GM18907 (cell line): ENCODE measurements around the gene KCNH6.

ENCODE experiments used
- ATAC-seq: cut with Tn5 transposase; IDR thresholded peaks from one replicate; pipeline ENCODE4 v1.9.1; 2021; ENCODE audit warnings: mild to moderate bottlenecking, moderate library complexity; ENCODE audit not compliant: unreplicated experiment

The KCNH6 gene

GRCh38 chr17:63486317-63487013 lies 36.7 kb upstream of the KCNH6 start:
- ATAC-seq, result no peak

DNA sequence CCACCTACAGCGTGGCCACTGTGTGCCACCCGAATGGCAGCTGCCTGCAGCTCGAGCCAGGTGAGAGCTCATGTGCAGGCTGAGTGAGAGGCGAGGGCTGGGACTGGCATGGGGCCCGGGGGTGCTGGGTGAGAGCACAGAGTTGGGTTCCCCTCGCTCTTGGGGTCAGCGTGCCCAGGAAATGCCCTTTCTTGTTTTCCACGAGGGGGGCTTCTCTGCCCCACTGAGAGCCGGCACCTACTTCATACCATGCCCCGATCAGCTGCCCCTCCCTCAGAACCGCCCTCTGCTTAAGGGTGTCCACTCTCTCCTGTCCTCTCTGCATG lies 36.2 kb upstream of the KCNH6 start:
- ATAC-seq, result no peak

DNA sequence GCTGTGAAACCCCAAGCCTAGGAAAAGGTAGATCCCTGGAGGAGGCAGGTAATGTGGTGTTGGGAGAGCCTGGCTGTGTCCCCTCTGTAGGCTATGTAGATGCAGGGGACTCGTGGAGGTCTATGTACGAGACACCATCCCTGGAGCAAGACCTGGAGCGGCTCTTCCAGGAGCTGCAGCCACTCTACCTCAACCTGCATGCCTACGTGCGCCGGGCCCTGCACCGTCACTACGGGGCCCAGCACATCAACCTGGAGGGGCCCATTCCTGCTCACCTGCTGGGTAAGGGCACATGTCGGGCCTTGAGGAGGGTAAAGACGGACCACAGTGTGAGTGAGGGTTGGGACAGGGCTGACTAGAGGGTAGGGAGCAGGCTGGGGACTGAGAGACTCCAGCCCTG lies 34.3 kb upstream of the KCNH6 start:
- ATAC-seq, result no peak

DNA sequence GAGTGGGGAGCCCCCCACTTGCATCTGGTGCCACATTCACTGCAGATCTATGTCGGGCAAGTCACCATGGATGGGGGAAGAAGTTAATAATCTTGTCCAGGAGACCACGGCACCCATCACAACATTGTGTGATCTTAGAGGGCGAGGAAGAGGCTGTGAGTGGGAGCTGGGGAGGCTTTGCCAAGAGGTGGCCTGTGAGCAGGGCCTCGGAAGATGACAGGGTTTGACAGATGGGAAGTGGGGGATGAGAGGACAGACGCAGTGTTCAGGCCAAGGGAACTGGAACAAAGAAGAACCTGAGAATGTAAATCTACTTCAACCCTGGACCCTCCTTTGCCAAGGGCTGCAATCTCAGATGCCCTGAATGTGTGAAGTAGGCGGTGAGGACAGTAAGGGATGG lies 33.9 kb upstream of the KCNH6 start:
- no peak for ATAC-seq

DNA sequence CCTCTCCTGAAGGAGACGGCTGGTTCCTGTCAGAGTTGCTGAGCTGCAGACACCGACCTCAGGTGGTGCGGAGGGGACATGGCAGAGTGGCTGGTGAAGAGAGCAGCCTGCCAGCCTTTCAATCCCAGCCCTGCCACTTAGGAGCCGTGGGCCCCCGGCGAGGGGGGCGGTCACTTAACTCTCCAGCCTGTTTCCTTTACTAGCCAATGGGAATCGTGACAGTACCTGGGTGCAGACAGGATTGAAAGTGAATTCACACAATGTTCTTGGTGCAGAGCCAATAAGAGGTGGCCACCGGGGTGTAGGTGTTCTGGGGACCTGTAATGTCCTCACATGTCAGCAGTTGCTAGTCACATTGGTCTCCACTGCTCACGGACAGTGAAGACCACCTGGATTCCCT lies 32.8 kb upstream of the KCNH6 start:
- no peak for ATAC-seq

- no peak for ATAC-seq
These were observed 32.2 kb upstream of the KCNH6 start for GRCh38 chr17:63490858-63491400.

DNA sequence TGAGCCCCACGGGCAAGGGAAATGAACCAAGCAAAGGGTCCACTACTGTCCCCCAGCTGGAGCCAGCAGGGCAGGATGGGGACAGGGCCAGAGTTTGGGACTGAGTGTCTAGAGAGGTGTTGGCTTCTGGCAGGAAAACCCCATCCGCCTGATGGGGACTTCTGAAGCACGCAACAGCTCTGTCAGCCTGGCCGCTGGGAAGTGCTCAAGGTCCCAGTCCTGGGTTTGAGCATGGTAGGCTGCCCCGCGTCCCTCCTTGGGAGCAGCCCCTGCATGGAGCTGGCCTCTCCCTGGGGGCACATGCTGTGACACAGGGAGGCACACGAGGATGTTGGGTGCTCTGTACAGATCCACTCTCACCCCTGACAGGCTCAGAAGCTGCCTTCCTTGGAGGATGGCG lies 31.7 kb upstream of the KCNH6 start:
- no peak for ATAC-seq

DNA sequence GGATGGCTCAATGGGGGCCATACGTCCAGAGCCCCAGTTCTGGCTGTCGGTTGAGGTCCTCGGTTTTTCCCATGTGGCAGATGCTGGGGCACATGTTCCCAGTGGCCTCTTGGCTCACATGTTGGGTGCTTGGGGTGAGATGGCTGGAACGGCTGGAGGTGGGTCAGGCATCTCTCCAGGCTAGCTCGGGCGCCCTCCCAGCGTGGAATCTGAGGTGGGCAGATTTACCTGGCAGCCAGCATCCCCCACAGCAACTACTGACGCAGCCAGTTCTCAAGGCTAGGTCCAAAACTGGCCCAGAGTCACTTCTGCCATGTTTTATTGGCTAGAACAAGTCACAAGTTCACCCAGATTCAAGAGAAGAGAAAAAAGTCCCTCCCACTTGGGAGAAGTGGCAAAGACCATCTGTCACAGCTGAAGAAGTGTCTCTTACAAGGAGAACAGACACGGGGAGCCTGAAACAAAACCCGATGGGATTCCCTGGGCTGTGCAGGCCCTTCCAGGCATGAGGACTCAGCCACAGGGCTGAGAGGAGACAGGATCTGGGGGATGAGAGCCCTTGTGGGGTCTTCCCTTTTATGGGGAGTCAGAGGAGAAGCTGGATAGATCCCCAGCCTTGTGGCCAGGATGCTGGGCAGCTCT lies 31.1 kb upstream of the KCNH6 start:
- no peak for ATAC-seq

- ATAC-seq, result no peak
These were observed 30.2 kb upstream of the KCNH6 start for GRCh38 chr17:63492940-63493339.

DNA sequence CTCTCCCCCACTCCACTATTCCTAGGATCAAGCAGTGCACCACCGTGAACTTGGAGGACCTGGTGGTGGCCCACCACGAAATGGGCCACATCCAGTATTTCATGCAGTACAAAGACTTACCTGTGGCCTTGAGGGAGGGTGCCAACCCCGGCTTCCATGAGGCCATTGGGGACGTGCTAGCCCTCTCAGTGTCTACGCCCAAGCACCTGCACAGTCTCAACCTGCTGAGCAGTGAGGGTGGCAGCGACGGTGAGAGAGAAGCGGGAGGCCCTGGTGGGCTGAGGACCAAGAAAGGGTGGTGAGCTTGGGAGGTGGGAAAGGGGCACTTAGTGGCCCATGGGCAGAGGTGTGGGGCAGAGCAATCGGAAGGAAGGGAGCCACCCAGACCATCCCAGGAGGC lies 29.7 kb upstream of the KCNH6 start:
- ATAC-seq, result no peak

- ATAC-seq, result no peak
These were observed 28.7 kb upstream of the KCNH6 start for GRCh38 chr17:63494300-63494928.

DNA sequence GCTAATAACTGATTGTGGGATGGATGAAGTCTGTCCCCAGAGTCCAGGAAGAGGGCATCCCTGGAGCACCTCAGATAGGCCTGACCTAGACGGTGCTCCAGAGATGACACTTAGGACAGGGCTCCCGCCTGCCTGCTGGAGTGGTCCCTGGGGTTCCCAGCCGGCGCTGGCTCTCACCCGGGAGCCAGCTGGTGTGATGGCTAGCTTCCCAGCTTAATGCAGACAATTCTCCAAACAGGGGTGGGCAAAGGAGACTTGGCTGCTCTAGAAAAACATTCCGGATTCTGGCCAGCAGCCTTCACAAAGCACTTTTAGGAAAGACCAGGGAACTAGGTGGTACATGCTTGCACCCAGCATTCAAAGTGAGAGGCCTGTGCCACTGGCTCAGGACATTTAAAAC lies 27.7 kb upstream of the KCNH6 start:
- ATAC-seq, result no peak

DNA sequence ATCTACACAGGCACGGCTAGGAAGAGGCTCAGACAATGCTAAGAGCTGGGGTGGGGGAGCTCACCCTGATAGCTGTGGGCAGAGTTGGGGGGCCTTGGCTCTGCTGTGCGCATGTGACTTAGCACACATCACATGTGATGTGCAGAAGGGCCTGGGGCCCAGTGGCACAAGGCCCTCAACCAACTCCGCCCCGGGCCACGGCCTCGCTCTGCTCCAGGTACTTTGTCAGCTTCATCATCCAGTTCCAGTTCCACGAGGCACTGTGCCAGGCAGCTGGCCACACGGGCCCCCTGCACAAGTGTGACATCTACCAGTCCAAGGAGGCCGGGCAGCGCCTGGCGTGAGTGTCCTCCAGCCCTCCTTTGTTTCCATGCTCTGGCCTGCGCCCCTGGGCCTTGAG lies 27.0 kb upstream of the KCNH6 start:
- ATAC-seq, result no peak

DNA sequence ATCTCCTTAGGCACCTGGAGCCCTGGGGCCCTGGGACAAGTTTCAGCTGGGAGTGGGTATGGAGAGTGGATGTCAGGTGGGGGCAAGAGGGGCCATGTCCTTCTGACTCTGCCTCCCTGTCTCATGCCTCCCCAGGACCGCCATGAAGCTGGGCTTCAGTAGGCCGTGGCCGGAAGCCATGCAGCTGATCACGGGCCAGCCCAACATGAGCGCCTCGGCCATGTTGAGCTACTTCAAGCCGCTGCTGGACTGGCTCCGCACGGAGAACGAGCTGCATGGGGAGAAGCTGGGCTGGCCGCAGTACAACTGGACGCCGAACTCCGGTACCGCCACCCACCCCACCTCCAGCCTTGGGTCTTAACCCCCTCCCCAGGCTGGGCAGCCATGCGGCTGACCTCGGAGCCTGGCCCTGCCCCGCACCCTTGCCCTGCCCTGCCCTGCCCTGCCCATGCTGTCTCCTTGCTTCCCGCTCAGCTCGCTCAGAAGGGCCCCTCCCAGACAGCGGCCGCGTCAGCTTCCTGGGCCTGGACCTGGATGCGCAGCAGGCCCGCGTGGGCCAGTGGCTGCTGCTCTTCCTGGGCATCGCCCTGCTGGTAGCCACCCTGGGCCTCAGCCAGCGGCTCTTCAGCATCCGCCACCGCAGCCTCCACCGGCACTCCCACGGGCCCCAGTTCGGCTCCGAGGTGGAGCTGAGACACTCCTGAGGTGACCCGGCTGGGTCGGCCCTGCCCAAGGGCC lies 26.3 kb upstream of the KCNH6 start:
- no peak for ATAC-seq

DNA sequence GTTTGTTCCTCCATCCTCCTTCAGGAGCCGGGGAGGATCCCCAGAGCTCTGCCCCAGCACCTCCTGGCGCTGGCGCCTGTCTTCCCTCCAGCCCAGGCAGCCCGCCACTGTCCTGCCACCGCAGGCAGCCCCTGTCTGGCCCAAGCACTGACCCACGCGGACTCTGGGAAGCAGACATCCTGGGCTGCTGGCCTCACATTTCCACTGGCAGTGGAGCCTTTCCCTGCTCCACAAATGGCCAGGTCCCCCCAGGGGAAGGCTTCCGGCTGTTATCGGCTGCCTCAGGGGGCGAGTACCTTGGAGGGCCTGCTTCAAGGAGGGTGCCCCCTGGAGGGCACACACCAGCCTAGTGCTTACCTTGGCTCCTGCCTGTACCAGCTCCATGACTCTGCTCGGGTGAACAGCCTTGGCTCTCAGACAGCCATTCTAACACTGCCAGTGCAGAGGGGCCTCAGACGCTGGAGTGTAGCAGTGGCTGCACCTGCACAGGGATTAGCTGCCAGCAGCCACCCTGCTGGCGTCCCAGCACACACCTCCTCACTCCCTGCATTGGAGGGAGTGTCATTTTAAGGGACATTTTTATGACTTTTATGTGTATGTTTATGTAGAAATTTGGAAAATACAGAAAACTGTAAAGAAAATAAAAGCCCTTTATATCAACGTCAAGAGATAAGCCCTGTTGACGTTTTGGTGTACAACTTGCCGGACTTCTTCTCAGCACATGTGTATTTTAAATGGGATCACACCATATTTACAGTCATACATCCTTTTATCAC lies 25.3 kb upstream of the KCNH6 start:
- ATAC-seq, result no peak

DNA sequence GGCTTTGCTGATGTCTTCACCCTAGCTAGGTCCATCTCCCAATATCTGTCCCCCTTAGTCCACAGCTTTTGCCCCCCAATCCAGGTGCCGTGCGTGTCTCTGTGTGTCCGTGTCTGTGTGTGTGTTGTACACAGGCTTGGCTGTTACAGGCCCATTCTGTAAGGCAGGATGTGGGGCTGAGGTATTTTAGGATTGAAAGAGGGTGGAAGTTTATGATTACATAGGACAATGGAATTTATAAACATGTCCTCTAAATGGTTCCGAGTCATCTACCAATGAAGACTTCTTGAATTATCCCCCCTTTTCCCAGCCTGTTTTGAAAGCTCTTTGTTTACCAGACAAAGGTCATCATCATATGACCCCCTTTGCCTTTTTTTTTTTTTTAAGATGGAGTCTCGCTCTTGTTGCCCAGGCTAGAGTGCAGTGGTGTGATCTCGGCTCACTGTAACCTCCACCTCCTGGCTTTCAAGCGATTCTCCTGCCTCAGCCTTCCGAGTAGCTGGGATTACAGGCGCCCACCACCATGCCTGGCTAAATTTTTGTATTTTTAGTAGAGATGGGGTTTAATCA lies 24.4 kb upstream of the KCNH6 start:
- no peak for ATAC-seq

- ATAC-seq, result no peak
These were observed 22.4 kb upstream of the KCNH6 start for GRCh38 chr17:63500543-63501390.

- ATAC-seq, result no peak
These were observed 19.8 kb upstream of the KCNH6 start for GRCh38 chr17:63503341-63503705.

DNA sequence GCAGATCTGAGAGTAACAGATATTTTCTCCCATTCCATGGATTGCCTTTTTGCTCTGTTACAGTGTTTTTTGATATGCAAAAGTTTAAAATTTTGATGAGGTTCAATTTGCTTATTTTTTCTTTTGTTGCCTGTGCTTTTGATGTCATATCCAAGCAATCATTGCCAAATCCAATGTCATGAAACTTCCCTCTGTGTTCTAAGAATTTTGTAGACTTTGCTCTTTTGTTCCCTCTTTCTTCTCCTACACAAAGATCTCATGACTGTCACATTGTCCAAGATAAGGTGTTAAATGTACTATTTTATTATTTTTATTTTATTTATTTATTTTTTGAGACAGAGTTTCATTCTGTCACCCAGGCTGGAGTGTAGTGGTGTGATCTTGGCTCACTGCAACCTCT lies 18.9 kb upstream of the KCNH6 start:
- no peak for ATAC-seq

DNA sequence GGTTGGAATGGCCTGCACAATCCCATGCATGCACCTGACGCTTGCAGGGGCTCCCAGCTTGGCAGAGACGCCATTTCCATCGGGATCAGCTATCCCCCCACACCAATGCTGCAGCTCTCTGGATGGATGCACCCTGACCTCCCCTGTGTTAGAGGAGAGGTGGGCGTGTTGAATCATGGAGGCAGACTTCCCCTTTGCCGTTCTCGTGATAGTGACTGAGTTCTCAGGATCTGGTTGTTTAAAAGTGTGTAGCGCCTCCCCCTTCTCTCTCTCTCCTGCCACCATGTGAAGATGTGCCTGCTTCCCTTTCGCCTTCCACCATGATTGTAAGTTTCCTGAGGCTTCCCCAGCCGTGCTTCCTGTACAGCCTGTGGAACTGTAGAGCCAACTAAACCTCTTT lies 17.8 kb upstream of the KCNH6 start:
- ATAC-seq, result no peak
